NCI-H69 (cell line): Measurements from ENCODE around the gene DPEP2.
A peak's percentile ranks its signal among the peaks of the same experiment; 100 is the strongest.
"Not testable (repeated sequence)": the region's sequence is repeated elsewhere in the genome, so short reads cannot be mapped to it uniquely, and the experiment has no call there.

Experiments
- DNase-seq: peaks from one replicate; lab custom pipeline; 2025; lab: John Stamatoyannopoulos, UW

The DPEP2 gene, protein sequence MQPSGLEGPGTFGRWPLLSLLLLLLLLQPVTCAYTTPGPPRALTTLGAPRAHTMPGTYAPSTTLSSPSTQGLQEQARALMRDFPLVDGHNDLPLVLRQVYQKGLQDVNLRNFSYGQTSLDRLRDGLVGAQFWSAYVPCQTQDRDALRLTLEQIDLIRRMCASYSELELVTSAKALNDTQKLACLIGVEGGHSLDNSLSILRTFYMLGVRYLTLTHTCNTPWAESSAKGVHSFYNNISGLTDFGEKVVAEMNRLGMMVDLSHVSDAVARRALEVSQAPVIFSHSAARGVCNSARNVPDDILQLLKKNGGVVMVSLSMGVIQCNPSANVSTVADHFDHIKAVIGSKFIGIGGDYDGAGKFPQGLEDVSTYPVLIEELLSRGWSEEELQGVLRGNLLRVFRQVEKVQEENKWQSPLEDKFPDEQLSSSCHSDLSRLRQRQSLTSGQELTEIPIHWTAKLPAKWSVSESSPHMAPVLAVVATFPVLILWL

DNA sequence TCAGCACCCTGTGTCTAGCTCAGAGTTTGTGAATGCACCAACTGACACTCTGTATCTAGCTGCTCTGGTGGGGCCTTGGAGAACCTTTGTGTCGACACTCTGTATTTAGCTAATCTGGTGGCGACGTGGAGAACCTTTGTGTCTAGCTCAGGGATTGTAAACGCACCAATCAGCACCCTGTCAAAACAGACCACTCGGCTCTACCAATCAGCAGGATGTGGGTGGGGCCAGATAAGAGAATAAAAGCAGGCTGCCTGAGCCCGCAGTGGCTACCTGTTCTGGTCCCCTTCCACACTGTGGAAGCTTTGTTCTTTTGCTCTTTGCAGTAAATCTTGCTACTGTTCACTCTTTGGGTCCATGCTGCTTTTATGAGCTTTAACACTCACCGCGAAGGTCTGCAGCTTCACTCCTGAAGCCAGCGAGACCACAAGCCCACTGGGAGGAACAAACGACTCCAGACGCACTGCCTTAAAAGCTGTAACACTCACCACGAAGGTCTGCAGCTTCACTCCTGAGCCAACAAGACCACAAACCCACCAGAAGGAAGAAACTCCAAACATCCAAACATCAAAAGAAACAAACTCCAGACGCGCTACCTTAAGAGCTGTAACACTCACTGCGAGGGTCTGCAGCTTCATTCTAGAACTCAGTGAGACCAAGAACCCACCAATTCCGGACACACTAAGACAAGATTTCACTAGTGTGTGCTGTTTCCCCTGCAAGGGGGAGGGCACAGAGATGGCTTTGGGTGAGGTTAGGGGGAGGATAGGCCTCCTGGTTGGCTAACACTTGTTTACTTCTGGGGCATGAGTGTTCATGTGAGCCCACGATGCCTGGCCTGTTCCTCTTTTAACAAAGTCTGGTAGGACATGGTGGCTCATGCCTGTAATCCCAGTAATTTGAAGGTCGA lies at the start of gene DPEP2:
Gene DPEP2 (minus strand): TSS at position 706 of the 910 bp plus-strand sequence. CDS start 6,272 bp downstream, outside the sequence.
- DNase-seq, result not testable (repeated sequence)

DNA sequence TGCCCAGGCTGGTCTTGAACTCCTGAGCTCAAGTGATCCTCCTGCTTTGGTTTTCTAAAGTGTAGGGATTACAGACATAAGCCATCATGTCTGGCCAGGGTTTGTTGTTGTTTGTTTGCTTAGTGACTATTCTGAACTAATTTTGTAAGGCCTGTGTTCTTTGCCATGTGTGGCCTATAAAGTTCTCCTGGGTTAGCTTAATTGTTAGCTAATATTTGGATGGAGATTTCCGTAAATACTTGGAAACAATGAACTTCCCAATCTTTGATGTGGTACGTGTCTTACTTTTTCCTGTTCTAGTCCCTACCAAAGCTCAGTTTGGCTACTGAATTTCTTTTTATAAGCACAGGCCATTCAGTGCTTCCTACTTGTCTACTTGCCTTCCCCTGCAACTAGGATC lies 48.7 kb upstream of the DPEP2 start:
- no peak for DNase-seq

DNA sequence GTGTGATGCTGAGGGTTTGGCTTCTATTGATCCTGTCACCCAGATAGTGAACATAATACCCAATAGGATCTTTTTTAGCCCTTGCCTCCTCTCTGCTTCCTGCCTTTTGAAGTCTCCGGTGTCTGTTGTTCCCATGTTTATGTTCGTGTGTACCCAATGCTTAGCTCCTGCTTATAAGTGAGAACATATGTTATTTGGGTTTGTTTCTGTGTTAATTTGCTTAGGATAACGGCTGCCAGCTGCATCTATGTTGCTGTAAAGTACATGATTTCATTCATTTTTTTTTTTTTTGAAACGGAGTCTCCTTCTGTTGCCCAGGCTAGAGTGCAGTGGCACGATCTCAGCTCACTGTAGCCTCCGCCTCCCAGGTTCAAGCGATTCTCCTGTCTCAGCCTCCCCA lies 46.8 kb upstream of the DPEP2 start:
- no peak for DNase-seq

DNA sequence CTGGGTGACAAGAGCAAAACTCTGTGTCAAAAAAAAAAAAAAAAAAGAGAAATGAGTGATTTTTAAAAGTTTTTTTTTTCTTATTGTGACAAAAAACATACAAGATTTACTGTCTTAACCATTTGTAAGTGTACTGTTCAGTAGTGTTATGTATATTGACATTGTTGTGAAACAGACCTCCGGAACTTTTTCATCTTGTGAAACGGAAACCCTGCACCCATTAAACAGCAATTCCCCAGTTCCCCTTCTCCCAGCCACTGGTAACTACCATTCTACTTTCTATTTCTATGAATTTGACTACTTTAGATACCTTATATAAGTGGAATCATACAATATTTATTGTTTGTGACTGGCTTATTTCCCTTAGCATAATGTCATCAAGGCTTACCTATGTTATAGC lies 42.5 kb upstream of the DPEP2 start:
- no peak for DNase-seq

DNA sequence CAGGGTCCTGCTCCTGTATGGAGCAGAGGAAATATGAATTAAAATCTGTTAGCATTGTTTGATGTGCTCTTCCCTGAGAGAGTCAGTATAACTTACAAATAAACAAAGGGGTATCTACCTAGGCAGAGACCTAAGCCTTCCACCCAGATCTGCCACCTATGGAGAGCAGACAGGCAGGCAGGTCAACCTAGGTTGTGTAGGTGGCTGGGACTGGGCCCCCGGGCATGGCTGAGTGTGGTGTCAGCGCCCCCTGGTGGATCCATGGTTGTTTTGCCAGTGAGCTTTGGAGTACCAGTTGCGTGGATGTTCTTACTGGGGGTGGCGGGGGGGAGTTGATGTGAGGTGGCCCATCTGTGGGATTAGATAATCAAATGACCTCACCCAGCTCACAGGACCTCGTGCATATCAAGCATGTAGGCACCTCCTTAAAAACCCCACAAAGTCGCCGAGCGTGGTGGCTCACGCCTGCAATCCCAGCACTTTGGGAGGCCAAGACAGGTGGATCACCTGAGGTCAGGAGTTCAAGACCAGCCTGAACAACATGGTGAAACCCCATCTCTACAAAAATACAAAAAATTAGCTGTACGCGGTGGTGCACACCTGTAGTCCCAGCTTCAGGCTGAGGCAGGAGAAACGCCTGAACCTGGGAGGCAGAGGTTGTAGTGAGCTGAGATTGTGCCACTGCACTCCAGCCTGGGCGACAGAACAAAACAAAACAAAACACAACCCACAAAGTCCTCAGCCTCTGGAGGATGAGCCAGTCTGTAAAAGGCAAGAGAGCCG lies 41.4 kb upstream of the DPEP2 start:
- peak; percentile 68 for DNase-seq

DNA sequence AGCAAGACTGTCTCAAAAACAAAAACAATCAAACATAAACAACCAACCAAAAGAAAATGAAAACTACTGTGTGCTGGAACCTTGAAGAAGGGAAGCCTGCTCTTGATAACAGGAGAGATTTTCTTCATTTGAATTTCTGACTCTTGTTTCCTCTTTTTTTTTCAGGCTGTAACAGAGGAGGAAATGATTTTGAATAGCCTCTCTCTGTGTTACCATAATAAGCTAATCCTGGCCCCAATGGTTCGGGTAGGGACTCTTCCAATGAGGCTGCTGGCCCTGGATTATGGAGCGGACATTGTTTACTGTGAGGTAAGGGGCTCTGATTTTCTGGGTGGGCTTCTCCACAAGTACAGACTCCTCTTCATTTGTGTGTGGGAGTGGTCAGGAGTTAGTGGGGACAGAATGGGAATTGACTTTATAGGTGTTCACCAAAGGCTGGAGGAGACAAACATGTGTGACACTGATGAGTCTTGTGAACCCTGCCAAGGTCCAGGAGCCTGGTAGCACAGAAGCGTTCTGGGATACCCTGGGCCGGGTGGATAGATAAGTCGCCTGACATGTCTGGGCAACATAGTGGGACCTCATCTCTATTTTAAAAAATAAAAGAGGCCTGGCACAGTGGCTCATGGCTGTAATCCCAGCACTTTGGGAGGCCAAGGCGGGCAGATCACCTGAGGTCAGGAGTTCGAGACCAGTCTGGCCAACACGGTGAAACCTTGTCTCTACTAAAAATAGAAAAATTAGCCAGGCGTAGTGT lies 38.7 kb upstream of the DPEP2 start:
- no peak for DNase-seq

DNA sequence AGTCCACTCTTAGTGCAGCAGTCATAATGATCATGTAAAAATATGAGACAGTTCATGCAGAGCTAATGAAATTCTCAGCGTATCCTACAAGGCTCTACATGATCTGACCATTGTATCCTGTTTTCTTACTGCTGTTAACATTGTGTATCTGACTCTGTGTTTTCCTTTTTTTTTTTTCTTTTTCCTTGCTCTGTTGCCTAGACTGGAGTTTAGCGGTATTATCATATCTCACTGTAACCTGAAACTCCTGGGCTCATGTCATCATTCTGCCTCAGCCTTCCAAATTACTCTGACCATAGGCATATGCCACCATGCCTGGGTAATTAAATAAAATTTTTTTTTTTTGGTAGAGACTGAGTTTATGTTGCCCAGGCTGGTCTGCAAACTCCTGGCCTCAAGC lies 35.9 kb upstream of the DPEP2 start:
- DNase-seq, result no peak

DNA sequence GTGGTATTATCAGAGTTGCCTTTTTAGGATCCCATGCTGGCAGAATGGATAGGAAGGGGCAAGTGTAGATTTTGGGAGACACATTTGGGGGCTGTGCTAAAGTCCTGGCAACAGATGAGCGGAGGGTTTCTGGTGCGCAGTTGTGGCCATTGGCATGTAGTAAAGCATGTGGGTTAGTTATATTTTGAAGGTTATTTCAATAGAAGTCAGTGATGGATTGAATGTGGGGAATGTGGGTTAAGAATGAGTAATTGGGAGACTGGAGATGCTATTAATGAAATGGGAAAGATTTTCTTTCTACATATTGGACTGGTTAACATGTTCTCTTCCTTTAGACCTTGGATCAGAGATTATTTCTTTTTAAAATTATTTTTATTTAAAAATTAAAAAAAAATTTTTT lies 33.8 kb upstream of the DPEP2 start:
- no peak for DNase-seq

DNA sequence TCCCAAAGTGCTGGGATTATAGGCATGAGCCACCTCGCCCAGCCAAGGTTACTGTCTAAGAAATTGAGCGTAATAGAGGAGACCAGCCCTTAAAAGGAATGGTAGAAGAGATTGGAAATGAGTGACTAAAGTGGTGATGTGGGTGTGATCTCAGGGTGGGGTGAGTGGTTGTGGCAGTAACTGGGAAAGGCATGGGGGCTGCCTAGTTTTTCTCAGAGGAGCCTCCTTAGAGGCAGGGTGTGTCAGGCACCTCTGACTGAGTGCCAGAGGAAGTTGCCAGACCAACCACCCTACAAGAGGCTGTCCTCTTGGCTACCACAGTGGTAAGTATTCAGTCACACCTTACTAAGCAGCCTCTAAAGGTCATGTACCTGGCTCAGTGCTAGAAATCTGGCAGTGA lies 32.7 kb upstream of the DPEP2 start:
- DNase-seq, result no peak

DNA sequence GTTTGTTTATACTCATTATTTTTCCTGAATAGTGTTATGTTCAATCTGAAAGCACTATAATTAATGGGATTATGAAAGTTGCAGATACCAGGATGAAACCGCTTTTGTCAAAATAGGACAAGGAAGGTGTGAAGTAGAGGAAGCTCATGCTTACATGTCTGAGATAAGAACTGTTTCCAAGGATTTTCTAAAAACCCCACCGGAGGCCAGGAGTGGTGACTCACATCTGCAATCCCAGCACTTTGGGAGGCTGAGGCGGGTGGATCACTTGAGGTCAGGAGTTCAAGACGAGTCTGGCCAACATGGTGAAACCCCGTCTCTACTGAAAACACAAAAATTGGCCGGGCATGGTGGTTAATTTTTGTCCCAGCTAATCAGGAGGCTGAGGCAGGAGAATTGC lies 30.8 kb upstream of the DPEP2 start:
- not testable (repeated sequence) for DNase-seq

DNA sequence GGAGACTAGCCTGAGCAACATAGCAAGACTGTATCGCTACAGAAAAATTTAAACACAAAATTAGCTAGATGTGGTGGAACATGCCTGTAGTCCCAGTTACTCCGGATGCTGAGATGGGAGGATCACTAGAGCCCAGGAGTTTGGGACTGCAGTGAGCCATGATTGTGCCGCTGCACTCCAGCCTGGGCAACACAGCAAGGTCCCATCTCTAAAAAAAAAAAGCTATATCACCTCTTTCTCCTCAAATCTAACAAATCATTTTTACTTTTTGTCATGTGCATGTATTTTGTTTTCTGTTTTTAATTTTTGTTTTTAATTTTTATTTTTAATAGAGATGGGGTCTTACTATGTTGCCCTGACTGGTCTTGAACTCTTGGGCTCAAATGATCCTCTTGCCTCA lies 29.7 kb upstream of the DPEP2 start:
- no peak for DNase-seq

DNA sequence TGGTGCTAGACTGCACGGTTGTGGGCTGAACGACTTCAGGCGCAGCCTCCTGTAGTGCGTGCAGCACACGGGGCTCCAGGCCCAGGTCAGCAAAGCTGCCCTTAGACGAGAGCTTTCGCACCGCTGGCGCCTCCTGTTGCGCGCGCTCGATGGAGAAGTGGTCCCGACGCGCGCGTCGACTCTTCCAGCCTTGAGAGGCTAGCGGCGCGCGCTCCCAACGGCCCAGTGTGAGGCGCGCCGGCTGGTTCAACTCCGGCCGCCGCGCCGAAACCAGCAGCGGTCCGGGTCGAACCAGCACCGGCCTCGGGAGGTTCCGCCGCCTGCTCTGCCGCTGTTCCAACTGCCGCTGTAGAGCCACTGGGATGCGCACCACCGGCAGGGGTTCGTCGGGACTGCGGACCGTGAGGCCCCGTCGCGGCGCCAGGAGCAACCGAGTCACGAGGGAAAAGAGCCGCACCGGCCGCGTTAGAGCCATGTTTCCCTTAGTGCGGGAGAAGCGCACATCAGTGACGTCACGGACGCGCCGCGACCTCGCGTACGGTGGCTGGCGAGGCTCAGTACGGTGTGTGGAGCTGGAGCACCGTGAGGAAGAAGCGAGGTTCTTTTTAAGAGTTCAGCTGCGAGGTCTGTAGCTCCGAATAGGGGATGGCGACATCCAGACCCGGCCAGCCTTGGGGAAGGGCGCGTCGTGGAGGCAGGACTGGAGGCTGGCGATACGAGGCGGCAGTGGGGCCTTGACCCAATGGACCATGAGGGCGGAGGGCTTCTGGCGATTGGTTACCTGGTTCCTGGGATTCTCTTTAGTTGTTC lies 23.6 kb upstream of the DPEP2 start, which contains the start of the genes DDX28 and DUS2:
Gene DDX28 (minus strand): TSS at position 505 of the 810 bp plus-strand sequence. CDS start 30 bp downstream, at position 475.
Gene DUS2 (plus strand): TSS at position 557 of the 810 bp plus-strand sequence. CDS start 14,740 bp downstream, outside the sequence.
- DNase-seq, result peak; percentile 86

DNA sequence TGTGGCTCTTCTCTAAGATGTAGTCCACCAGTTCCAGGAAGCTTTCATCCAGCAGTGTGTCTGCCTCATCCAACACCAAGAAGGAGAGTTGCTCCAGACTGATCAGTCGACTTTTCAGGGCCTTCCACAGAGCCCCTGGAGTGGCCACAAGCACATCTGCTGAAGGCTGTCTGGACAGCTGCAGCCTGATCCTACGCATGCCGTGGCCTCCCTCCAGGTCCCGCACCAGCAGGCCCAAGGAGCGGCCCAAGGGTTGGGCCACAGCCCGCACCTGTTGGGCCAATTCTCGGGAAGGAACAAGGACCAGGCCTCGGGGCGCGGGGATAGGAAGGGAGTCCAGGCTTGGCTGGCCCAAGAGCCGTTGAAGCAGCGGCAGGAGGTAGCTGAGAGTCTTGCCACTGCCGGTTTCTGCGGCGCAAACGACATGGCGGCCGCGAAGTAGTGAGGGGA lies 23.0 kb upstream of the DPEP2 start:
- no peak for DNase-seq

DNA sequence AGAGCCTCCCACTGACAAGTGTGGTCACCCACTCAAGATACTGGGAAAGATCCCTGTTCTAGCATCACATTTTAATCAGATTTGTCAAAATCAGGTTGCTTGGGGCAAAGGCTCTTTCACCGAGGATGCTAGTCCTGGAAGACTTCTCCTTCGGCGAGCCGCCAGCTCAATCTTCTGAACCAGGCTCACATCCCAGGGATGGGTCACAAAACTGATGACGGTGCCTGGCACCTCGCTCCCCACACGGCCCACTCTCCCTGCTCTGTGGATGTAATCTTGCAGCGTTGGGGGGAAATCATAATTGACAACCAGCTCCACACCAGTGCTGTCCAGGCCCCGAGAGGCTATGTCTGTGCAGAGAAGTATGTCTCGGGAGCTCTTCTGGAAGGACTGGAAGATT lies 22.2 kb upstream of the DPEP2 start:
- no peak for DNase-seq

DNA sequence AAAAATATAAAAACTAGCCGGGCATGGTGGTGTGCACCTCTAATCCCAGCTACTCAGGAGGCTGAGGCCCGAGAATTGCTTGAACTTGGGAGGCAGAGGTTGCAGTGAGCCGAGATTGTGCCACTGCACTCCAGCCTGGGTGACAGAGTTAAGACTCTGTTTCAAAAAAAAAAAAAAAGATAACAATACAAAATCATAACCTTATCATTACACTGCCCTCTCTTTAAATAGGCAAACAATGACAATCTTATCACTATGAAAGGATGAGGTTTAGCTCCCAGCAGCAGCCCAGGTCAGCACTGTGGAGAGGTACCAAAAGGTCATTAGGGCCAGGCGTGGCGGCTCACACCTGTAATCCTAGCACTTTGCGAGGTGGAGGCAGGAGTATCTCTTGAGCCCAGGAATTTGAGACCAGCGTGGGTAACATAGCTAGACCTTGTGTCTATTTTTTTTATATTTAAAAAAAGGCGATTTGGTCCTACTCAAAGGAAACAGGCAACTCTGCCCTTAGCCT lies 19.9 kb upstream of the DPEP2 start:
- DNase-seq, result no peak

DNA sequence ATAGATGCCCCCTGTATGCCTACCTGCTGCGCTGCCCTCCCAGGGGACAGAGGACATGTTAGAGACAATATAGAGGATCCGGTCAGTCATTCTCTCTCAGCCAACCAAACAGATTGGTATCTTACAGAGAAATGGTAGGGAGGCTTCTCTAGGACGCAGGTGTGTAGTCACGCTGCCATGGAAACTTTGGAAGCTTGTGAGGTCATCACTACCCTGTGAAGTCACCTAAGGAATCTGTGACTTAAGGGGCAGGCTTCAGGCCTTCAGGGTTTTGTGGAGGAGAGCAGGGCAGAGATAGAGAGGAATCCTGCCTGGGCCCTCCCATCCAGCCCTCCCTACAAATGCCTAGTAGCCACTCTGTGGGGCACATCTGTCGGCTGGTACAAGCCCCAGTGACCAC lies 16.4 kb upstream of the DPEP2 start, which contains the start of gene DPEP2NB:
Gene DPEP2NB (minus strand): TSS at position 231 of the 400 bp plus-strand sequence. CDS start 141 bp downstream, at position 90.
- no peak for DNase-seq

DNA sequence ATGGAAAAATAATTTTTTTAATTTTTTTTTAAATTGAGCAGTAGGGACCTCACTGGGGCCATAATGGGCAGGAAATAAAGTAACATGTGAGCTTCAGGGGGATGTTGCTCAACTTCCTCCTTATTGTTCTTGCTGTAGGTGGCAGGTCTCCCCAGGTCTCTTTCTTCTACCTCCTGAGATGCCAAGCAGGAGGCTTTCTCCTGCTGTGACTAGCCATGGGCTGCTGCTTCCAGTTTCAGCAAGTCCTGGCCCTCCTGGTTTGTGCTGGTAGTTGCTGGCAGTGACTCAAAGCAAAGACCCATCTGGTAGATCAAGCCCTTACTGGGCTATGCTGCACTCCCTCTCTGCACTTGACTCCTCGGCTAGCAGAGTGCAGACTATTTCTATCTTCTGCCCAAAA lies 14.2 kb upstream of the DPEP2 start:
- peak; percentile 19 for DNase-seq

DNA sequence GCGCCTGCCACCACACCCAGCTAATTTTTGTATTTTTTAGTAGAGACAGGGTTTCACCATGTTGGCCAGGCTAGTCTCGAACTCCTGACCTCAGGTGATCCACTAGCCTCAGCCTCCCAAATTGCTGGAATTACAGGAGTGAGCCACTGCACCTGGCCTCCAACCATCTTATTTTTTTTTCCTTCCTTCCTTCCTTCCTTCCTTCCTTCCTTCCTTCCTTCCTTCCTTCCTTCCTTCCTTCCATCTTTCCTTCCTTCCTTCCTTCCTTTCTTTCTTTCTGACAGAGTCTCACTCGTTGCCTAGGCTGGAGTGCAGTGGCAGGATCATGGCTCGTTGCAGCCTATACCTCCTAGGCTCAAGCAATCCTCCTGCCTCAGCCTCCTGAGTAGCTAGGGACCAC lies 10.6 kb upstream of the DPEP2 start:
- not testable (repeated sequence) for DNase-seq

DNA sequence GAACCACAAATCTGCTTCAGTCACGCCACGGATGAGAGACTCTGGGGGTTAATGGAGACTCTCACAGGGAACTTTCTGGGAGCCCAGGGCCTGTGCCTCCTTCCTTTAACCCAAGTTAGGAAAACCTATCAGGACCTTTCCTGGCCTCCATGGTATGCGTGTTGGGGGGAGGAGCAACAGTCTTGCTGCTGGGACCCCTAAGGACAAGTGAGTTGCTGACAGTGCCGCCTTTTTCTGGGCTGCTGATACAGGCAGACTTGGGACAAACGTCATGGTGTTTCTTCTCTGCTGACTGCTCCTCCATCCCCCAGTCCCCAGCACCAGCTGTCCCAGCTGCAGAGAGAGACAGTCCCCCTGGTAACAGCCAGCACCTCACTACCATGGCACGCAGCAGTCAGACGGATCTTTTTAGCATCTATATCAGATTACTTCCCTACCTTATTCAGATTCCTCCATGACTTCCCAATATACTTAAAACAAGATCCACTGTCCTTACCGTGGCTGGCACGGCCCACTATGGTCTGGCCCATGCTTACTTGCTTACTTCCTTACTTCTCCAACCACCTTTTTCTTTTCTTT lies 10.0 kb upstream of the DPEP2 start:
- no peak for DNase-seq
